Measurements from ENCODE around the gene DNAH12.
"Not testable (repeated sequence)": the region's sequence is repeated elsewhere in the genome, so short reads cannot be mapped to it uniquely, and the experiment has no call there.

Gene DNAH12

DNA sequence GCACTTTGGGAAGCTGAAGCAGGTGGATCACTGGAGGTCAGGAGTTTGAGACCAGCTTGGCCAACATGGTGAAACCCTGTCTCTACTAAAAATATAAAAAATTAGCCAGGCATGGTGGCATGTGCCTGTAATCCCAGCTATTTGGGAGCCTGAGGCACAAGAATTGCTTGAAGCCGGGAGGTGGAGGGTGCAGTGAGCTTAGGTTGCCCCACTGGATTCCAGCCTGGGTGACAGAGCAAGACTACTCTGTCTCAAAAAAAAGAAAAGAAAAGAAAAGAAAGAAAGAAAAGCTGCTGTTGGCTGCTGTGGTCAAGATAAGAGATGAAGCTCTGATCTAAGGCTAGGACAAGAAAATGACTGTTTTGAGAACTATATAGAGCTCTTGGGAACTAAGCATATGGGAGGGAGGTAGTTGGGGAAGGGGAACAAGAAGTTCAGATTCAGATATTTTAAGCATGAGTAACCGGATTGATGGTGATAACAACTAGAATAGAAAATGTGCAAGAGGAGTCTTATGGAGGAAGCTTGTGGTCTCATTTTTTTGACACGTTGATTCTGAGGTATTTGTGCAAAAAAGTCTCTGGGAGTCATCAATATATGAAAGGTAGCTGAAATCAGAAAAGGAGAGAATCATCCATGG is 25.7 kb downstream of the DNAH12 start:
- peak; percentile 62 for DNase-seq

DNA sequence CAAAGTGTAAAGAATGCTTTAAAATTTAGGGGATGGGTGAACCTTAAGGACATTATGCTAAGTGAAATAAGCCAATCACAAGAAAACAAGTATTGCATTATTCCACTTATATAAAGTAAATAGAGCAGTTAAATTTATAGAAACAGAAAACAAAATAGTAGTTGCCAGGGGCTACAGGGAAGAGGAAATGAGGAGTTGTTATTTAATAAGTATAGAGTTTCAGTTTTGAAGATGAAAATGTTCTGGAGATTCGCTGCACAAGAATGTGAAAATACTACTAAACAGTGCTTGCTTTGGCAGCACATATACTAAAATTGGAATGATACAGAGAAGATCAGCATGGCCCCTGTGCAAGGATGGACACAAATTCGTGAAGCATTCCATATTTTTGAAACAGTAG is 32.0 kb downstream of the DNAH12 start:
- DNase-seq, result no peak

DNA sequence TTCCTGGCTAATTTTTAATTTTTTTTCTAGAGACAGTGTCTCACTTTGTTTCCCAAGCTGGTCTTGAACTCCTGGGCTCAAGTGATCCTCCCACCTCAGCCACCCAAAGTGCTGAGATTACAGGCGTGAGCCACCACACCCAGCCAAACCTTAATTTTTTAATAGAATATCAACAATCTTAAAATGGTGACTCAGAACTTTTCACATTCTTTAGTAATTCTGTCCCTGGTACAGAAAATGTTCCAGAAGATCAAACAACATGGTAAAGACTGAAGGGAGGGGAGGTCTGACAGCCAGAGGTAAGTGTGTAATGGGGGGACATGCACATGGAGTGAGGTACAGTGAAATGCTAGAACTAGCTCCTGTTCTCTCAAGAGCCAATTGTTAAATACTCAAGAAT is 38.2 kb downstream of the DNAH12 start:
- no peak for DNase-seq

GRCh38 chr3:57500506-57500905 is 43.6 kb downstream of the DNAH12 start:
- DNase-seq, result no peak

- no peak for DNase-seq
Observed at GRCh38 chr3:57497904-57498303, 46.2 kb downstream of the DNAH12 start.

DNA sequence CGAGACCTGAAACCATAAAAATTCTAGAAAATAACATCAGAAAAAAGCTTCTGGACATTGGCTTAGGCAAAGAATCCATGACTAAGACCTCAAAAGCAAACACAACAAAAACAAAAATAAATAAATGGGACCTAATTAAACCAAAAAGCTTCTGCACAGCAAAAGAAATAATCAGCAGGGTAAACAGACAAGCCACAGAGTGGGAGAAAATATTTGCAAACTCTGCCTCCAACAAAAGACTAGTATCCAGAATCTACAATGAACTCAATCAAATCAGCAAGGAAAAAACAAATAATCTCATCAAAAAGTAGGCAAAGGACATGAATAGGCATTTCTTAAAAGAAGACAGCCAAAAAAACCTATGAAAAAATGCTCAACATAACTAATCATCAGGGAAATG is 59.6 kb downstream of the DNAH12 start:
- no peak for DNase-seq

GRCh38 chr3:57477193-57477592 is 67.0 kb downstream of the DNAH12 start:
- DNase-seq, result not testable (repeated sequence)

- DNase-seq, result peak; percentile 50
Observed at GRCh38 chr3:57464801-57465200, 79.3 kb downstream of the DNAH12 start.

GRCh38 chr3:57464011-57464410 is 80.1 kb downstream of the DNAH12 start:
- no peak for DNase-seq

DNA sequence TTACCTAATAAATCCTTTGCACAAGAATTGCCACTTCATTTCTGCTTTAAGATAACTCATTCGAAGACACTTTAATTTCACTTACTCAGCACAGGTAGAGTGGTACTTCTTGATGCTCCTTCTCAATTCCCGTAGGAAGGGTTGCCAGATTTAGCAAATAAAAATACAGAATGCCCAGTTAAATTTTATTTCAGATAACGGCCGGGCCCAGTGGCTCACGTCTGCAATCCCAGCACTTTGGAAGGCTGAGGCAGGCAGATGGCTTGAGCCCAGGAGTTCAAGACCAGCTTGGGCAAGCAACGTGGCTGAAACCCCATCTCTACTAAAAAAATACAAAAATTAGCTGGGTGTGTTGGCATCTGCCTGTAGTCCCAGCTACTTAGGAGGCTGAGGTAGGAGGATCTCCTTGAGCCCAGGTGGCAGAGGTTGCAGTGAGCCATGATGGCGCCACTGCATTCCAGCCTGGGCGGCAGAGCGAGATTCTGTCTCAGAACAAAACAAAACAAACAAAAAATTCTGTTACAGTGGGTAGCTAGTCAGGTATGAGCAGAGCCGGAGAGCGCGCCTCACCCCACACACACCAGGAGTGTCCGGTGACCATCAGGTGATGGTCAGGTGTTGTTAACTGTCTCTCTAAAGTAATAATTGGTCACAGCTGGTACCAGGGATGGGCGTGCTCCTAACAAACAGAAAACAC is 92.8 kb downstream of the DNAH12 start:
- DNase-seq, result no peak

GRCh38 chr3:57449276-57449847 is 94.8 kb downstream of the DNAH12 start:
- DNase-seq, result not testable (repeated sequence)

GRCh38 chr3:57448489-57448888 is 95.7 kb downstream of the DNAH12 start:
- DNase-seq, result not testable (repeated sequence)

GRCh38 chr3:57446318-57446841 is 97.8 kb downstream of the DNAH12 start:
- DNase-seq, result peak; percentile 54

DNA sequence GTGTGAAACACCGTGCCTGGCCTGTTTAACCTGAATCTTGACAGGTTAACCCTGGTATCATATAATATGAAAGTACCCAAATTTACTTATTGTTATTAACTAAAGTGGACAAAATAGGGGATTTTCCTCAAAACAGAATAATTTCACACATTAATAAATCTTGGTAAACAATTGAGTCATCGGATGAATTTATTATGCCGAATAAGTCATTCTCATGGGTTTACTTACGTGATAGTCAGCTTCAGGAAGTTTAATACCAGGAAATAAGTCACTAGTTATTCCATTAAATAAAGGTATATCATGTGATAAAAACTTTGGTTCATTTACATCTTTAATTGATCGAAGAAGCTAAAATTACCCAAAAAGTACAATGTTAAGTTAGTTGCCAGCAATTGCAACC is 99.7 kb downstream of the DNAH12 start:
- DNase-seq, result no peak

GRCh38 chr3:57440144-57440543 is 104.0 kb downstream of the DNAH12 start:
- not testable (repeated sequence) for DNase-seq

GRCh38 chr3:57438460-57438859 is 105.7 kb downstream of the DNAH12 start:
- not testable (repeated sequence) for DNase-seq

DNA sequence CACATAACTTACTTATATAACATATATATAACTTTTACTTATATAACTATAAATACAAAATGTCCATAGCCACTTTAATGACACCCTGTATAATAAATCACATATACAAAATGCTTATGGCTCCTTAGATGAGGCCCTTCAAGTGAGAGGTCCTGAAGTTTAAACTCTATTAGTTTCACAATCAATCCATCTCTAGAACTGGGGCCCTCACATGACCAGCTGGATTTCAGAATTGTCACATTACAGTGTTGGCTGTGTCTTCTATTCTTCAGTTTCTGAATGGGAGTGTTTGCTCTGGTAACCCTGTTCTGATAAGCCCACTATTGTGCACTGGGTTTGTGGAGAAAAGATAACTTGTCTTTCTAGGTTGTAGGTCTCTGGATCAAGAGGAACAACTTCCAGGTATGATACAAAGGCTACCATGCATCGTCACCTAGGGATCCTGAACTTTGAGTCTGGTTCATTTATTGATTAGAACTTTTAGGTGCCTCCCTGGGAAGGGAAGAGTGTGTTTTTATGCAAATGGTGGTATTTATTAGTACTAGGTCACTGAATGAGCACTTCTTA is 107.9 kb downstream of the DNAH12 start:
- DNase-seq, result peak; percentile 30

- peak; percentile 28 for DNase-seq
Observed at GRCh38 chr3:57434041-57434440, 110.1 kb downstream of the DNAH12 start.

DNA sequence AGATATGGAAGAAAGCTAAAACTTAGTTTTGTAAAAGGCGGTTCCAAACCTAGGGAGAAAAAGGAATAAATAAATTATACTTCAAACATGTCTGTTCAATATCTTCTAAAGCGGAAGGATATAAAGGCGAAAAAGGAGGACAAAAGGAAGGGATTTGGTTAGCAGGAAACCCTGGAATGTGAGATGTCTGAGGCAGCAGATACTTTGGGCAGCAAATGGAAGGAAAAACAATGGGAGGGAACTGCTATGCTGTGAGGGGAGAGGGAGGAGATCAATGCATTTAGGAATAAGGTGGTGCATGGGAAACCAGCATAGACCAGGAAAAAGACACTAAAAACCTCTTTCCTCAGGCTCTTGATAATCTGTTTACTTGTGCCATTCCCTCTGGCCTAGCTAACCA is 120.8 kb downstream of the DNAH12 start:
- DNase-seq, result no peak

GRCh38 chr3:57421336-57421735 is 122.8 kb downstream of the DNAH12 start:
- DNase-seq, result no peak

GRCh38 chr3:57420001-57420400 is 124.1 kb downstream of the DNAH12 start:
- DNase-seq, result no peak

DNA sequence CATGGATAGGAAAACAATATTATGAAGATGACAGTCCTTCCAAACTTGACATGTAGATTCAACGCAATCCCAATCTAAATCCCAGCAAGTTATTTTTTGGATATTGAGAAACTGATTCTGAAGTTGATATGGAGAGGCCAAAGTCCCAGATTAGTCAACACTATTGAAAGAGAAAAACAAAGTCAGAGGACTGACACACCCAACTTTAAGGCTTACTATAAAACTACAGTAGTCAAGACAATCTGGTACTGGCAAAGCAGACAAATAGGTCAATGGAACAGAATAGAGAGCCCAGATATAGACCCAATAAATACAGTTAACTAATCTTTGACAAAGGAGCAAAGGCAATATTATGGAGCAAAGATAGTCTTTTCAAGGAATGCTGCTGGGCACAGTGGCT is 132.4 kb downstream of the DNAH12 start:
- DNase-seq, result no peak

DNA sequence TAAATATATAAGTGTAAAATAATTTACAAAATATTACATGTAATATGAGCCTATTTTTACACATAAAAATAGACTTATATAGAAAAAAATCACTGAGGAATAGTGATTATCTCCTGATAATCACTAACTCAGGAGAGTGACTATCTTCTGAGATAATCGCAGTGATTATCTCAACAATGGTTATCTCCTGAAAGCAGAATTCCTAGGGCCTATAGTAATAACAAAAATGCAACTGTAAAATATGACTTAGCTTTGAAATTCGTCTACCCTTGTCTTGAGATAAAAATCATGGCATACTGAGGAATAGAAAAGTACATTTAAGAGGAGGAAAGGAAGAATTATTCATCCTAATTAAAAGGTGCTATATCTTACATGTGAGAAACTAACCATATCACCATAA is 134.7 kb downstream of the DNAH12 start:
- DNase-seq, result no peak

DNA sequence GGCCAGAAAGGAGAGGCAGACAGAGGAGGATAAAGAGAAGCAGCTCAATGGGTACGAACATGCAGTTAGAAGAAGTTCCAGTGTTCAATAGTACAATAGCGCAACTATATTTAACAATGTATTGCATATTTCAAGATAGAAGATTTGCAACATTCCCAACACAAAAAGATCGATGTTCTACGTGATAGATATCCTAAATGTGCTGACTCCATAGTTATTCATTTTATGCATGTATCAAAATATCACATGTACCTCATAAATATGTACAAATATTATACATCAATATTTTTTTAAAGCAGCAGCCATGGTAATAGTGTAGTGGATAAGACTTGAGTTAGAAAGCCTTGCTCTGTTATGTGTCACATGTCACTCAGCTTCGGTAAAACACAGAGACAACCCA is 141.5 kb downstream of the DNAH12 start:
- no peak for DNase-seq

Measured in OCI-M1 (cell line).